MM.1S (cell line): Measurements from ENCODE around the gene DAZAP1.

ENCODE experiments used
- DNase-seq: peaks from one replicate; pipeline ENCODE4 v3.0.0-alpha.2; 2015
- H2AFZ ChIP-seq: fragments of 300-600 bp; sonication (generic); 2 replicates; pipeline ENCODE4 v1.6.0; 2016; ENCODE audit warnings: antibody characterized with exemption, low read length
- H3F3A ChIP-seq: fragments of 300-600 bp; sonication (generic); 2 replicates; pipeline ENCODE4 v1.6.1; 2016; ENCODE audit warnings: mild to moderate bottlenecking, antibody characterized with exemption, low read length, moderate library complexity, mixed read lengths; ENCODE audit not compliant: insufficient read depth
- H3K27ac ChIP-seq: fragments of 300-600 bp; sonication (generic); 2 replicates; pipeline ENCODE4 v1.5.1; 2016; ENCODE audit warnings: mild to moderate bottlenecking, low read length
- H3K27me3 ChIP-seq: fragments of 300-600 bp; sonication (generic); replicated peaks from 2 replicates; pipeline ENCODE4 v1.6.0; 2016; ENCODE audit warnings: low read length; ENCODE audit not compliant: insufficient read depth
- H3K36me3 ChIP-seq: fragments of 300-600 bp; sonication (generic); replicated peaks from 2 replicates; pipeline ENCODE4 v1.6.1; 2016; ENCODE audit warnings: mild to moderate bottlenecking, low read length, mixed read lengths; ENCODE audit not compliant: insufficient read depth
- H3K4me1 ChIP-seq: fragments of 300-600 bp; sonication (generic); 2 replicates; pipeline ENCODE4 v1.6.1; 2016; ENCODE audit warnings: low read length, mixed read lengths
- H3K4me2 ChIP-seq: fragments of 300-600 bp; sonication (generic); 2 replicates; pipeline ENCODE4 v1.6.0; 2016; ENCODE audit warnings: low read depth, low read length
- H3K4me3 ChIP-seq: fragments of 300-600 bp; sonication (generic); 2 replicates; pipeline ENCODE4 v1.5.1; 2016; ENCODE audit warnings: low read length, mixed read lengths
- H3K79me2 ChIP-seq: fragments of 300-600 bp; sonication (generic); 2 replicates; pipeline ENCODE4 v1.6.1; 2016; ENCODE audit warnings: mixed run types, low read length, mixed read lengths
- H3K9ac ChIP-seq: fragments of 300-600 bp; sonication (generic); 2 replicates; pipeline ENCODE4 v1.6.1; 2016; ENCODE audit warnings: low read length, mixed read lengths
- H3K9me2 ChIP-seq: fragments of 300-600 bp; sonication (generic); replicated peaks from 2 replicates; pipeline ENCODE4 v1.6.1; 2016; ENCODE audit warnings: mild to moderate bottlenecking, low read length, mixed read lengths; ENCODE audit not compliant: insufficient read depth
- H3K9me3 ChIP-seq: fragments of 300-600 bp; sonication (generic); replicated peaks from 2 replicates; pipeline ENCODE4 v1.6.1; 2016; ENCODE audit warnings: mild to moderate bottlenecking, low read length, mixed read lengths; ENCODE audit not compliant: insufficient read depth
- H4K20me1 ChIP-seq: fragments of 300-600 bp; sonication (generic); 2 replicates; pipeline ENCODE4 v1.6.1; 2016; ENCODE audit warnings: mild to moderate bottlenecking, low read length, moderate library complexity, mixed read lengths; ENCODE audit not compliant: insufficient read depth
- CTCF ChIP-seq: fragments of 300-600 bp; sonication (generic); IDR thresholded peaks from 2 replicates; pipeline ENCODE4 v1.5.1; 2016; ENCODE audit warnings: antibody characterized with exemption, low read length, mixed read lengths
- EZH2 ChIP-seq: fragments of 300-600 bp; sonication (generic); optimal IDR thresholded peaks from 2 replicates; pipeline ENCODE3; 2017; ENCODE audit warnings: low read depth, mild to moderate bottlenecking, antibody characterized with exemption, low read length, mixed read lengths
- EZH2phosphoT487 ChIP-seq: fragments of 300-600 bp; sonication (generic); IDR thresholded peaks from 2 replicates; pipeline ENCODE4 v1.6.1; 2018; ENCODE audit warnings: antibody characterized with exemption, low read length

DAZAP1 gene

GRCh38 chr19:1376415-1376805 is 31.0 kb upstream of the DAZAP1 start:
- H3K36me3 ChIP-seq = no peaks in the 10 kb centered on the region
- no peaks in the 10 kb centered on the region for H4K20me1 ChIP-seq
- TF ChIP-seq CTCF (no peak), EZH2phosphoT487 (no peak), EZH2 (no peak)
- no peak for DNase-seq
- no peaks in the 10 kb centered on the region for H3K4me1 ChIP-seq
- H3K79me2 ChIP-seq = no peaks in the 10 kb centered on the region
- no peak overlapping the region for H3K9ac ChIP-seq
- no peak overlapping the region for H3K4me2 ChIP-seq
- no peak overlapping the region for H3K4me3 ChIP-seq
- H2AFZ ChIP-seq = no peak overlapping the region
- H3F3A ChIP-seq = no peaks in the 10 kb centered on the region
- H3K9me2 ChIP-seq = no peaks in the 10 kb centered on the region
- no peak overlapping the region for H3K27ac ChIP-seq
- H3K9me3 ChIP-seq = no peaks in the 10 kb centered on the region
- H3K27me3 ChIP-seq = no peaks in the 10 kb centered on the region

GRCh38 chr19:1377176-1377964 is 30.0 kb upstream of the DAZAP1 start:
- Histone ChIP-seq H3K27ac (no peak overlapping the region), H3K79me2 (no peaks in the 10 kb centered on the region), H3K9me2 (no peaks in the 10 kb centered on the region), H3K36me3 (no peaks in the 10 kb centered on the region), H3K4me3 (no peak overlapping the region), H3K9me3 (no peaks in the 10 kb centered on the region), H4K20me1 (no peaks in the 10 kb centered on the region), H3K4me1 (no peaks in the 10 kb centered on the region), H2AFZ (no peak overlapping the region), H3K27me3 (no peaks in the 10 kb centered on the region), H3K4me2 (no peak overlapping the region), H3K9ac (no peak overlapping the region), H3F3A (peaks cover 4% of the 10 kb centered on the region; the same call in 1 of the 2 replicates)
- TF ChIP-seq CTCF = no peak
- no peak for TF ChIP-seq EZH2
- TF ChIP-seq EZH2phosphoT487 = no peak
- no peak for DNase-seq

GRCh38 chr19:1377965-1378785 is 29.2 kb upstream of the DAZAP1 start:
- Histone ChIP-seq H3K9me2 (no peaks in the 10 kb centered on the region), H3K9ac (no peak overlapping the region), H4K20me1 (no peaks in the 10 kb centered on the region), H3K27me3 (no peaks in the 10 kb centered on the region), H3K27ac (no peak overlapping the region), H2AFZ (no peak overlapping the region), H3K4me1 (0 out of 2 replicates have a peak, but pooled peaks cover 3% of the 10 kb centered on the region), H3K79me2 (no peaks in the 10 kb centered on the region), H3K36me3 (no peaks in the 10 kb centered on the region), H3K4me3 (no peak overlapping the region), H3K9me3 (no peaks in the 10 kb centered on the region), H3K4me2 (no peak overlapping the region), H3F3A (peaks cover 12% of the 10 kb centered on the region)
- no peak for TF ChIP-seq EZH2phosphoT487
- TF ChIP-seq EZH2 = no peak
- no peak for TF ChIP-seq CTCF
- DNase-seq = no peak
